SK-N-SH (cell line): ENCODE data around the gene MCC. TPM values are rescaled to one million over a fixed set of nuclear protein-coding genes. Genes with fewer than 3 reads are reported as not detected.

Experiments used
- CTCF ChIA-PET: fragments of 300-600, 350-600 bp; formaldehyde crosslinking; extraction: SDS; loops from one replicate; lab custom pipeline; 2021; lab: Yijun Ruan, JAX
- POLR2A ChIA-PET: fragments of 350-600 bp; sonication (Branson Sonifier 250); formaldehyde crosslinking; extraction: SDS; loops from one replicate; lab custom pipeline; 2020; ENCODE audit warnings: antibody characterized with exemption, inconsistent platforms; lab: Yijun Ruan, JAX
- DNase-seq: peaks from one replicate; pipeline ENCODE4 v3.0.0; 2012
- H2AFZ ChIP-seq: fragments of 200-600 bp; sonication (generic); 2 replicates; pipeline ENCODE4 v1.8.1; 2016; ENCODE audit warnings: antibody characterized with exemption, mild to moderate bottlenecking, low read depth
- H3F3A ChIP-seq: fragments of 200-600 bp; sonication (generic); replicated peaks from 2 replicates; pipeline ENCODE3; 2016; ENCODE audit warnings: antibody characterized with exemption, mild to moderate bottlenecking; ENCODE audit not compliant: insufficient read depth
- H3K27ac ChIP-seq, 2 experiments: fragments of 200-500 bp in 1 of 2; fragments of 200-600 bp in 1 of 2; sonication (Bioruptor generic) in 1 of 2; sonication (generic), shearing (Covaris generic) in 1 of 2; 2 replicates each; pipeline versions ENCODE4 v1.5.1 to v1.6.1; 2014 to 2016; ENCODE audit warnings: low read depth in 2 of 2, inconsistent platforms in 1 of 2, low read length in 1 of 2, mild to moderate bottlenecking in 1 of 2, mixed read lengths in 1 of 2
- H3K27me3 ChIP-seq: fragments of 200-600 bp; sonication (generic), shearing (Covaris generic); 2 replicates; pipeline ENCODE4 v1.6.1; 2016; ENCODE audit warnings: mixed run types; ENCODE audit not compliant: insufficient read depth
- H3K36me3 ChIP-seq, 2 experiments: fragments of 200-500 bp in 1 of 2; fragments of 200-600 bp in 1 of 2; sonication (Bioruptor generic) in 1 of 2; sonication (generic) in 1 of 2; replicated peaks in 1 of 2; 2 replicates each; pipeline versions ENCODE3 to v1.5.1; 2014 to 2016; ENCODE audit warnings: low read length in 1 of 2, mild to moderate bottlenecking in 1 of 2; ENCODE audit not compliant: insufficient read depth in 2 of 2, control insufficient read depth in 1 of 2
- H3K4me1 ChIP-seq, 2 experiments: fragments of 200-500 bp in 1 of 2; fragments of 200-600 bp in 1 of 2; sonication (Bioruptor generic) in 1 of 2; sonication (generic), shearing (Covaris generic) in 1 of 2; 2 replicates each; pipeline versions ENCODE4 v1.5.1 to v1.6.1; 2014 to 2016; ENCODE audit warnings: low read depth in 1 of 2, low read length in 1 of 2, mixed run types in 1 of 2; ENCODE audit not compliant: insufficient read depth in 2 of 2, control insufficient read depth in 1 of 2
- H3K4me2 ChIP-seq: fragments of 200-600 bp; sonication (generic), shearing (Covaris generic); 2 replicates; pipeline ENCODE4 v1.6.1; 2017; ENCODE audit warnings: mixed run types
- H3K4me3 ChIP-seq, 2 experiments: fragments of 200-500 bp in 1 of 2; fragments of 200-600 bp in 1 of 2; sonication (Bioruptor generic) in 1 of 2; sonication (generic), shearing (Covaris generic) in 1 of 2; 2 replicates each; pipeline versions ENCODE4 v1.5.1 to v1.8.1; 2014 to 2016; ENCODE audit warnings: low read depth in 2 of 2, inconsistent platforms in 1 of 2, low read length in 1 of 2, mild to moderate bottlenecking in 1 of 2, mixed read lengths in 1 of 2, moderate library complexity in 1 of 2
- H3K79me2 ChIP-seq: fragments of 200-600 bp; sonication (generic); 2 replicates; pipeline ENCODE4 v1.8.1; 2017; ENCODE audit warnings: mild to moderate bottlenecking; ENCODE audit not compliant: insufficient read depth
- H3K9ac ChIP-seq: fragments of 200-600 bp; sonication (generic); 2 replicates; pipeline ENCODE4 v1.6.1; 2017; ENCODE audit warnings: mixed run types
- H3K9me2 ChIP-seq: fragments of 200-600 bp; sonication (generic); 2 replicates; pipeline ENCODE4 v1.6.1; 2017; ENCODE audit warnings: mixed run types
- H3K9me3 ChIP-seq: fragments of 200-600 bp; sonication (generic); 2 replicates; pipeline ENCODE4 v1.6.1; 2017; ENCODE audit warnings: mixed run types, mild to moderate bottlenecking, moderate library complexity
- H4K20me1 ChIP-seq: fragments of 200-600 bp; sonication (generic); 2 replicates; pipeline ENCODE4 v1.6.1; 2017; ENCODE audit warnings: mild to moderate bottlenecking, mixed run types; ENCODE audit not compliant: insufficient read depth
- EZH2phosphoT487 ChIP-seq: fragments of 200-600 bp; sonication (generic); IDR thresholded peaks from 2 replicates; pipeline ENCODE4 v1.6.1; 2017; ENCODE audit warnings: low read depth, mixed run types, mild to moderate bottlenecking, antibody characterized with exemption, moderate library complexity, borderline replicate concordance
- FOXM1 ChIP-seq: IDR thresholded peaks from 2 replicates; pipeline ENCODE4 v1.4.0; 2012; ENCODE audit warnings: low read depth, mild to moderate bottlenecking
- GATA2 ChIP-seq: sonication (generic); formaldehyde crosslinking; IDR thresholded peaks from 2 replicates; pipeline ENCODE4 v1.5.0; 2020; ENCODE audit warnings: mild to moderate bottlenecking, missing genetic modification reagents
- IRF3 ChIP-seq: fragments of 150-350 bp; IDR thresholded peaks from 2 replicates; pipeline ENCODE4 v1.6.1; 2016; ENCODE audit warnings: mild to moderate bottlenecking, low read depth, low read length
- JUND ChIP-seq: IDR thresholded peaks from 2 replicates; pipeline ENCODE4 v1.4.0; 2012
- NRF1 ChIP-seq: IDR thresholded peaks from 2 replicates; pipeline ENCODE4 v1.6.1; 2012; ENCODE audit warnings: low read depth, mild to moderate bottlenecking, low read length
- POLR2AphosphoS5 ChIP-seq: IDR thresholded peaks from 2 replicates; pipeline ENCODE4 v1.6.1; 2012; ENCODE audit warnings: low read depth, low read length
- RAD21 ChIP-seq: IDR thresholded peaks from 2 replicates; pipeline ENCODE4 v1.6.1; 2012; ENCODE audit warnings: mild to moderate bottlenecking, low read length
- RXRA ChIP-seq: IDR thresholded peaks from 2 replicates; pipeline ENCODE4 v1.4.0; 2012; ENCODE audit warnings: low read depth, mild to moderate bottlenecking, borderline replicate concordance
- SIN3A ChIP-seq: IDR thresholded peaks from 2 replicates; pipeline ENCODE4 v1.6.1; 2012; ENCODE audit warnings: low read depth, mild to moderate bottlenecking, low read length, moderate library complexity, borderline replicate concordance
- SMC3 ChIP-seq: IDR thresholded peaks from 2 replicates; pipeline ENCODE4 v1.6.1; 2012; ENCODE audit warnings: low read depth, low read length, improper control_type of control experiment
- USF2 ChIP-seq: fragments of 150-350 bp; IDR thresholded peaks from 2 replicates; pipeline ENCODE4 v1.6.1; 2017; ENCODE audit warnings: antibody characterized with exemption, low read length, low read depth, borderline replicate concordance
- YY1 ChIP-seq: IDR thresholded peaks from 2 replicates; pipeline ENCODE4 v1.4.0; 2012; ENCODE audit warnings: low read depth, mild to moderate bottlenecking
- WGBS: methylation state at CpG from one replicate; pipeline ENCODE4 v1.1.6; 2017; ENCODE audit warnings: low lambda C conversion rate; 5-methylcytosine and 5-hydroxymethylcytosine counted together
- polyA plus RNA-seq, 3 experiments: library from polyadenylated mRNA; depleted of rRNA; stranded (reverse); fragments of >200 nt; gene quantifications; 2 replicates each; pipeline ENCODE4 v1.2.3, GENCODE V29; 2012
- TF ChIP-seq, protein P1 (sequence below): IDR thresholded peaks from 2 replicates; pipeline ENCODE4 v1.6.1; 2012; ENCODE audit warnings: mild to moderate bottlenecking, low read depth, low read length, moderate library complexity

Gene MCC
- polyA plus RNA-seq, 1 of the 3 experiments (the other 2 are of a cell fraction), result 3.6 TPM

DNA sequence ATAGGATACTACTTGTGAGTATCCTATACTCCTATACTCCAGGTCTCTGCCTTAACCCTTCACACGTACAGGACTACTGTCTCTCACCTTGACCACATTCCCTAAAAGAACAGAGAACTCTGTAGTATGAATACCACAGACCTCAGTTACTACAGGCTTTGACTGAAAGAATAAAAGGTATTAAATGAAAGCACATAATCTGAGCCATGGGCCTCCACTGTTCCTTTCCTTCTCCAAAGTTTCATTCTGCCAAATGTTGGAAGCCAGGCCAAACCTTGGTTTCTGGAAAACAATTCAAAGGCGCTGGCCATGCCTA lies 244.9 kb downstream of the MCC start (continued):
- TF ChIP-seq IRF3 (no peak), USF2 (no peak), GATA2 (CRISPR knock-in tag) (no peak), JUND (no peak), SIN3A (no peak)
- TF ChIP-seq, protein P1, sequence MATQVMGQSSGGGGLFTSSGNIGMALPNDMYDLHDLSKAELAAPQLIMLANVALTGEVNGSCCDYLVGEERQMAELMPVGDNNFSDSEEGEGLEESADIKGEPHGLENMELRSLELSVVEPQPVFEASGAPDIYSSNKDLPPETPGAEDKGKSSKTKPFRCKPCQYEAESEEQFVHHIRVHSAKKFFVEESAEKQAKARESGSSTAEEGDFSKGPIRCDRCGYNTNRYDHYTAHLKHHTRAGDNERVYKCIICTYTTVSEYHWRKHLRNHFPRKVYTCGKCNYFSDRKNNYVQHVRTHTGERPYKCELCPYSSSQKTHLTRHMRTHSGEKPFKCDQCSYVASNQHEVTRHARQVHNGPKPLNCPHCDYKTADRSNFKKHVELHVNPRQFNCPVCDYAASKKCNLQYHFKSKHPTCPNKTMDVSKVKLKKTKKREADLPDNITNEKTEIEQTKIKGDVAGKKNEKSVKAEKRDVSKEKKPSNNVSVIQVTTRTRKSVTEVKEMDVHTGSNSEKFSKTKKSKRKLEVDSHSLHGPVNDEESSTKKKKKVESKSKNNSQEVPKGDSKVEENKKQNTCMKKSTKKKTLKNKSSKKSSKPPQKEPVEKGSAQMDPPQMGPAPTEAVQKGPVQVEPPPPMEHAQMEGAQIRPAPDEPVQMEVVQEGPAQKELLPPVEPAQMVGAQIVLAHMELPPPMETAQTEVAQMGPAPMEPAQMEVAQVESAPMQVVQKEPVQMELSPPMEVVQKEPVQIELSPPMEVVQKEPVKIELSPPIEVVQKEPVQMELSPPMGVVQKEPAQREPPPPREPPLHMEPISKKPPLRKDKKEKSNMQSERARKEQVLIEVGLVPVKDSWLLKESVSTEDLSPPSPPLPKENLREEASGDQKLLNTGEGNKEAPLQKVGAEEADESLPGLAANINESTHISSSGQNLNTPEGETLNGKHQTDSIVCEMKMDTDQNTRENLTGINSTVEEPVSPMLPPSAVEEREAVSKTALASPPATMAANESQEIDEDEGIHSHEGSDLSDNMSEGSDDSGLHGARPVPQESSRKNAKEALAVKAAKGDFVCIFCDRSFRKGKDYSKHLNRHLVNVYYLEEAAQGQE, result no peak

- no peaks in the 10 kb centered on the region for H3K36me3 ChIP-seq
- H2AFZ ChIP-seq, result no peak overlapping the region
- H3K9me2 ChIP-seq, result no peaks in the 10 kb centered on the region
- ChIA-PET CTCF (interaction anchor here (0.6 to 1.2 kb wide), 2 partner anchors 40 to 119 kb away, joined by 3 to 4 read pairs; no protein-coding TSS in a partner anchor), POLR2A (no interaction called here)
- H3K4me2 ChIP-seq, result no peak overlapping the region
- H3K4me1 ChIP-seq, result peaks cover 0 to 28% of the 10 kb centered on the region in 2 experiments; a peak in 2 of 4 replicates
- H3K27me3 ChIP-seq, result no peaks in the 10 kb centered on the region
- no peak overlapping the region for H3K9ac ChIP-seq
- H4K20me1 ChIP-seq, result no peaks in the 10 kb centered on the region
- H3F3A ChIP-seq, result no peaks in the 10 kb centered on the region
- H3K4me3 ChIP-seq, result no peak overlapping the region
- no peak overlapping the region for H3K27ac ChIP-seq
- no peak for DNase-seq
- H3K9me3 ChIP-seq, result no peaks in the 10 kb centered on the region
- 62% methylated on average over 8 of the region's 8 CpGs for WGBS
- TF ChIP-seq IRF3 (no peak), RXRA (no peak), NRF1 (no peak), FOXM1 (no peak), SMC3 (no peak), YY1 (no peak), POLR2AphosphoS5 (no peak), RAD21 (no peak), EZH2phosphoT487 (no peak), USF2 (no peak), GATA2 (CRISPR knock-in tag) (no peak)
- H3K79me2 ChIP-seq, result no peaks in the 10 kb centered on the region
These were observed 245.5 kb downstream of the MCC start for GRCh38 chr5:113242481-113243348.
